HFF-Myc (cell line): ENCODE measurements around the gene SPTBN4.
"Not testable (repeated sequence)": the region's sequence is repeated elsewhere in the genome, so short reads cannot be mapped to it uniquely, and the experiment has no call there.

Experiments
- DNase-seq: peaks from one replicate; pipeline ENCODE4 v3.0.0-alpha.2; 2011; ENCODE audit warnings: low read depth; ENCODE audit errors: extremely low read depth
- H3K4me3 ChIP-seq: replicated peaks from 2 replicates; pipeline ENCODE4 v1.5.1; 2011; ENCODE audit warnings: low read depth, mild to moderate bottlenecking, control low read depth, low read length
- CTCF ChIP-seq: IDR thresholded peaks from 2 replicates; pipeline ENCODE4 v1.5.1; 2012; ENCODE audit warnings: mild to moderate bottlenecking, low read depth, low read length, control low read depth; ENCODE audit errors: missing control alignments

The SPTBN4 gene

DNA sequence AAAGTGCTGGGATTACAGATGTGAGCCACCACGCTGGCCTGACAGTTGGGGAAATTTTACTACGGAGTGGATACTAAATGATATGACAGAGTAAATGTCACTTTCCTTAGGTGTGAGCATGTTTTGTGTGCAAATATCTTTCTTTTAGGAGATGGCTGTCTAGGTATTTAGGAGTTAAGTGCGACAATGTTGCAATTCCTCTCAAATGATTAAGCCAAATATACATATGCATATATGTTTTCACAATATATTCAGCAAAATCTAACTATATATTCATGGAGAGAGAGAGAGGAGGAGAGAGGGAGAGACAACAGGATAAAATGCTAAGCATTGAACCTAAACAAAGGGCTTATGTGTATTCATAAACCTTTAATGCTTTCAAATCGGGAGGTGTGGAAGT, 17.3 kb upstream of the SPTBN4 start:
- no peak for TF ChIP-seq CTCF
- no peak overlapping the region for H3K4me3 ChIP-seq
- DNase-seq: no peak

DNA sequence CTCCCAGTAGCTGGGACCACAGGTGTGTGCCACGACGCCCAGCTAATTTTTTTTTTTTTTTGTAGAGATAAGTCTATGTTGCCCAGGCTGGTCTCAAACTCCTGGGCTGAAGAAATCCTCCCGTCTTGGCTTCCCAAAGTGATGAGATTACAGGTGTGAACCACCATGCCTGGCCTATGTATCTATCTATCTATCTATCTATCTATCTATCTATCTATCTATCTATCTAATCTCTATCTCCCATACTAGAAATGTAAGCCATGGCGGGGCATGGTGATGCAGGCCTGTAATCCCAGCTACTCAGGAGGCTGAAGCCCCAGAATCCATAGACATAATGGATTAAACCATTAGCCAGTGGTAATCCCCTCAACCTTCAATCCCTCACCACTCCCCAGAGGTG, 16.1 kb upstream of the SPTBN4 start:
- TF ChIP-seq CTCF: no peak
- no peak for DNase-seq
- H3K4me3 ChIP-seq: no peak overlapping the region

DNA sequence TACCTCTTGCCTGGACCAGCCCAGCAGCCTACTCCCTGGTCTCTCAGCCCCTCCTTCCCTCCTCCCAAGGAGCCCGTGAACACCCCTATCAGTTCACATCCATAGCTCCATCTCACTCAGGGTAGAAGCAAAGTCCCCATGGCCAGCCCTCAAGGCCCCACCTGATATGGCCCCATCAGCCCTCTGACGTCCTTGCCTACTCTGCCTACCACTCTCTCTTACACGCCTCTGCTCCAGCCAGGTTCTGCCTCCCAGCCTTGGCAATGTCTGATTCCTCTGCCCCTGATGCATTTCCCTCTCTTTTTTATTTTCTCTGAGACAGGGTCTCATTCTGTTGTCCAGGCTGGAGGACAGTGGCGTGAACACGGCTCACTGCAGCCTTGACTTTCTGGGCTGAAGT, 14.8 kb upstream of the SPTBN4 start:
- H3K4me3 ChIP-seq: no peak overlapping the region
- no peak for TF ChIP-seq CTCF
- no peak for DNase-seq

DNA sequence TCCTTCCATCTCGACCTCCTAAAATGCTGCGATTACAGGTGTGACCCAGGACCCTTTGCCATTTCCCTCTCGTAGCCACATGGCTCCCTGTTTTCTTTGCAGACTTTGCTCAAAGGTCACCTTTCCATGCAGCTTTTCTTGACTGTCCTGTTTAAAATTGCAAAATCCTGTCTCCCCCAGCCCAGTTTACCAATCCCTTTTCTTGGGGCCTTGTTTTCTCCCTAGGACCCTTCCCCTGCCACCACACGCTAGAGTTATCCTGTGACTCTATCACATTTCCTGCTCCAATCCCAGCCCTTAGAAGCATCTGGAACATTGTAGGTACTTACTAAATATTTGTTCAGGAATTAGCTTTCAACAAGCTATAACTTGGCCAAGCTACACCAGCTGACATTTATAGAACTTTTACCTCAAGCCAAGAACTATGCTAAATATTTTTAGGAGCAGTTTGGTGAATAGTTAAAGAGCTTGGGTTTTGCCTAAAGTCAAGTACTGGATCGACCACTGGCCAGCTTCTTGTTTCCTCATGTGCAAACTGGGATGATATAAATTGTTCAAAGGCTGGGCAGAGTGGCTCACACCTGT, 13.6 kb upstream of the SPTBN4 start:
- H3K4me3 ChIP-seq: no peak overlapping the region
- TF ChIP-seq CTCF: no peak
- DNase-seq: no peak

- not testable (repeated sequence) for H3K4me3 ChIP-seq, DNase-seq
Observed at GRCh38 chr19:40453943-40454342, 12.9 kb upstream of the SPTBN4 start.

GRCh38 chr19:40457048-40457447, 9.8 kb upstream of the SPTBN4 start:
- no peak for TF ChIP-seq CTCF
- DNase-seq: no peak
- no peak overlapping the region for H3K4me3 ChIP-seq

GRCh38 chr19:40457953-40458596, 8.7 kb upstream of the SPTBN4 start:
- DNase-seq: no peak
- TF ChIP-seq CTCF: no peak
- H3K4me3 ChIP-seq: no peak overlapping the region
